ENCODE data around the gene GIMAP5.

The GIMAP5 gene

GRCh38 chr7:150734254-150734653 is 3.0 kb upstream of the GIMAP5 start:
- in situ Hi-C loops (cut with MboI; ENCODE audit: low sequenced_read_pairs): no loop called here

- in situ Hi-C loops (cut with MboI; ENCODE audit: low sequenced_read_pairs): no loop called here
Measured at GRCh38 chr7:150735596-150736358, 1.4 kb upstream of the GIMAP5 start.

GRCh38 chr7:150736864-150737263 is 354 bp upstream of the GIMAP5 start:
- in situ Hi-C loops (cut with MboI; ENCODE audit: low sequenced_read_pairs): no loop called here

- in situ Hi-C loops (cut with MboI; ENCODE audit: low sequenced_read_pairs): no loop called here
Measured at GRCh38 chr7:150738092-150738491, 874 bp downstream of the GIMAP5 start.

GRCh38 chr7:150738591-150739001 is 1.4 kb downstream of the GIMAP5 start:
- in situ Hi-C loops (cut with MboI; ENCODE audit: low sequenced_read_pairs): no loop called here

- in situ Hi-C loops (cut with MboI; ENCODE audit: low sequenced_read_pairs): no loop called here
Measured at GRCh38 chr7:150739033-150739432, 1.8 kb downstream of the GIMAP5 start.

GRCh38 chr7:150740053-150740452 is 2.8 kb downstream of the GIMAP5 start:
- in situ Hi-C loops (cut with MboI; ENCODE audit: low sequenced_read_pairs): no loop called here

- in situ Hi-C loops (cut with MboI; ENCODE audit: low sequenced_read_pairs): no loop called here
Measured at GRCh38 chr7:150742286-150742968, 5.2 kb downstream of the GIMAP5 start.

GRCh38 chr7:150744041-150744656 is 6.9 kb downstream of the GIMAP5 start:
- in situ Hi-C loops (cut with MboI; ENCODE audit: low sequenced_read_pairs): no loop called here

GRCh38 chr7:150745086-150745485 is 7.9 kb downstream of the GIMAP5 start:
- in situ Hi-C loops (cut with MboI; ENCODE audit: low sequenced_read_pairs): no loop called here

GRCh38 chr7:150745876-150746275 is 8.7 kb downstream of the GIMAP5 start:
- in situ Hi-C loops (cut with MboI; ENCODE audit: low sequenced_read_pairs): no loop called here

- in situ Hi-C loops (cut with MboI; ENCODE audit: low sequenced_read_pairs): no loop called here
Measured at GRCh38 chr7:150746921-150747320, 9.7 kb downstream of the GIMAP5 start.

- in situ Hi-C loops (cut with MboI; ENCODE audit: low sequenced_read_pairs): no loop called here
Measured at GRCh38 chr7:150748376-150748775, 11.2 kb downstream of the GIMAP5 start.

GRCh38 chr7:150751702-150752101 is 14.5 kb downstream of the GIMAP5 start:
- in situ Hi-C loops (cut with MboI; ENCODE audit: low sequenced_read_pairs): loop anchor here (5.0 kb wide), 1 partner anchor 304 kb away; no protein-coding TSS in a partner anchor

- in situ Hi-C loops (cut with MboI; ENCODE audit: low sequenced_read_pairs): loop anchor here (5.0 kb wide), 1 partner anchor 306 kb away; no protein-coding TSS in a partner anchor
Measured at GRCh38 chr7:150753239-150753638, 16.0 kb downstream of the GIMAP5 start.

GRCh38 chr7:150753826-150754603 is 16.8 kb downstream of the GIMAP5 start:
- in situ Hi-C loops (cut with MboI; ENCODE audit: low sequenced_read_pairs): loop anchor here (5.0 kb wide), 1 partner anchor 307 kb away; no protein-coding TSS in a partner anchor

- in situ Hi-C loops (cut with MboI; ENCODE audit: low sequenced_read_pairs): loop anchor here (5.0 kb wide), 1 partner anchor 308 kb away; no protein-coding TSS in a partner anchor
Measured at GRCh38 chr7:150754951-150755350, 17.7 kb downstream of the GIMAP5 start.

- in situ Hi-C loops (cut with MboI; ENCODE audit: low sequenced_read_pairs): no loop called here
Measured at GRCh38 chr7:150755473-150756099, 18.4 kb downstream of the GIMAP5 start.

GRCh38 chr7:150756166-150756565 is 18.9 kb downstream of the GIMAP5 start:
- in situ Hi-C loops (cut with MboI; ENCODE audit: low sequenced_read_pairs): no loop called here

- in situ Hi-C loops (cut with MboI; ENCODE audit: low sequenced_read_pairs): no loop called here
Measured at GRCh38 chr7:150756858-150757257, 19.6 kb downstream of the GIMAP5 start.

All from HL-60/S4 treated with retinoic acid at 250 ng/mL for 4 days and 3 days (cell line).